ENCODE data around the gene DHDH.
"Not testable (repeated sequence)": the region's sequence is repeated elsewhere in the genome, so short reads cannot be mapped to it uniquely, and the experiment has no call there.

The DHDH gene

GRCh38 chr19:48933382-48933932 lies at the start of gene DHDH:
DHDH (plus strand) TSS chr19:48933699; CDS start chr19:48933722, 23 bp downstream.
- peak; percentile 78 for DNase-seq (ENCODE audit: low spot score)
- Mint-ChIP-seq H3K27ac (peak within 1 kb of the TSS; percentile 68), H3K4me3 (peak within 1 kb of the TSS; percentile 86), H3K4me1 (ENCODE audit: low read depth) (peaks cover 17% of the 10 kb centered on the region), H3K27me3 (ENCODE audit: low read depth) (peaks cover 7% of the 10 kb centered on the region), H3K36me3 (ENCODE audit: low read depth) (no peaks in the 10 kb centered on the region), H3K9me3 (no peaks in the 10 kb centered on the region)

- H3K9me3 Mint-ChIP-seq, result no peaks in the 10 kb centered on the region
- no peaks in the 10 kb centered on the region for H3K27me3 Mint-ChIP-seq (ENCODE audit: low read depth)
- no peak overlapping the region for H3K27ac Mint-ChIP-seq
- no peak overlapping the region for H3K4me3 Mint-ChIP-seq
- DNase-seq (ENCODE audit: low spot score), result no peak
- H3K4me1 Mint-ChIP-seq (ENCODE audit: low read depth), result peaks cover 1% of the 10 kb centered on the region
- peaks cover 3% of the 10 kb centered on the region for H3K36me3 Mint-ChIP-seq (ENCODE audit: low read depth)
Observed at GRCh38 chr19:48883726-48884125, 49.8 kb upstream of the DHDH start.

GRCh38 chr19:48887861-48888612 lies 45.5 kb upstream of the DHDH start:
- DNase-seq (ENCODE audit: low spot score), result no peak

GRCh38 chr19:48889496-48889895 lies 44.0 kb upstream of the DHDH start:
- not testable (repeated sequence) for DNase-seq (ENCODE audit: low spot score); H3K36me3 Mint-ChIP-seq (ENCODE audit: low read depth); H3K27ac Mint-ChIP-seq; H3K4me1 Mint-ChIP-seq (ENCODE audit: low read depth); H3K4me3 Mint-ChIP-seq; H3K9me3 Mint-ChIP-seq; H3K27me3 Mint-ChIP-seq (ENCODE audit: low read depth)

More at GRCh38 chr19:48887861-48888612, 45.5 kb upstream of the DHDH start:
- Mint-ChIP-seq H3K27me3 (ENCODE audit: low read depth) (peaks cover 3% of the 10 kb centered on the region), H3K4me1 (ENCODE audit: low read depth) (peaks cover 4% of the 10 kb centered on the region), H3K36me3 (ENCODE audit: low read depth) (no peaks in the 10 kb centered on the region), H3K9me3 (no peaks in the 10 kb centered on the region), H3K4me3 (no peak overlapping the region), H3K27ac (no peak overlapping the region)

GRCh38 chr19:48890551-48890950 lies 42.9 kb upstream of the DHDH start:
- H3K4me3 Mint-ChIP-seq, result no peak overlapping the region
- DNase-seq (ENCODE audit: low spot score), result no peak
- H3K27ac Mint-ChIP-seq, result no peak overlapping the region
- H3K27me3 Mint-ChIP-seq (ENCODE audit: low read depth), result peaks cover 14% of the 10 kb centered on the region
- H3K4me1 Mint-ChIP-seq (ENCODE audit: low read depth), result peaks cover 7% of the 10 kb centered on the region
- no peaks in the 10 kb centered on the region for H3K9me3 Mint-ChIP-seq
- peaks cover 3% of the 10 kb centered on the region for H3K36me3 Mint-ChIP-seq (ENCODE audit: low read depth)

- Mint-ChIP-seq H3K27me3 (ENCODE audit: low read depth) (peaks cover 19% of the 10 kb centered on the region), H3K4me3 (no peak overlapping the region), H3K27ac (no peak overlapping the region), H3K36me3 (ENCODE audit: low read depth) (peaks cover 6% of the 10 kb centered on the region), H3K9me3 (no peaks in the 10 kb centered on the region), H3K4me1 (ENCODE audit: low read depth) (peaks cover 16% of the 10 kb centered on the region)
- no peak for DNase-seq (ENCODE audit: low spot score)
Observed at GRCh38 chr19:48895226-48895625, 38.3 kb upstream of the DHDH start.

GRCh38 chr19:48896191-48896720 lies 37.2 kb upstream of the DHDH start:
- H3K4me3 Mint-ChIP-seq, result peak overlapping the region; percentile 9
- H3K9me3 Mint-ChIP-seq, result no peaks in the 10 kb centered on the region
- H3K36me3 Mint-ChIP-seq (ENCODE audit: low read depth), result peaks cover 12% of the 10 kb centered on the region
- peaks cover 20% of the 10 kb centered on the region for H3K4me1 Mint-ChIP-seq (ENCODE audit: low read depth)
- DNase-seq (ENCODE audit: low spot score), result no peak
- peaks cover 19% of the 10 kb centered on the region for H3K27me3 Mint-ChIP-seq (ENCODE audit: low read depth)
- H3K27ac Mint-ChIP-seq, result no peak overlapping the region

- no peak overlapping the region for H3K27ac Mint-ChIP-seq
- no peaks in the 10 kb centered on the region for H3K9me3 Mint-ChIP-seq
- DNase-seq (ENCODE audit: low spot score), result no peak
- no peak overlapping the region for H3K4me3 Mint-ChIP-seq
- peaks cover 19% of the 10 kb centered on the region for H3K4me1 Mint-ChIP-seq (ENCODE audit: low read depth)
- peaks cover 17% of the 10 kb centered on the region for H3K36me3 Mint-ChIP-seq (ENCODE audit: low read depth)
- peaks cover 16% of the 10 kb centered on the region for H3K27me3 Mint-ChIP-seq (ENCODE audit: low read depth)
Observed at GRCh38 chr19:48897181-48897580, 36.3 kb upstream of the DHDH start.

- peak overlapping the region; percentile 66 for H3K4me3 Mint-ChIP-seq
- H3K27ac Mint-ChIP-seq, result peak overlapping the region; percentile 95
- H3K4me1 Mint-ChIP-seq (ENCODE audit: low read depth), result peaks cover 24% of the 10 kb centered on the region
- DNase-seq (ENCODE audit: low spot score); H3K9me3 Mint-ChIP-seq: not testable (repeated sequence)
- peaks cover 14% of the 10 kb centered on the region for H3K27me3 Mint-ChIP-seq (ENCODE audit: low read depth)
- H3K36me3 Mint-ChIP-seq (ENCODE audit: low read depth), result peaks cover 31% of the 10 kb centered on the region
Observed at GRCh38 chr19:48899386-48899749, 34.1 kb upstream of the DHDH start.

- no peaks in the 10 kb centered on the region for H3K9me3 Mint-ChIP-seq
- peak; percentile 99 for DNase-seq (ENCODE audit: low spot score)
- peak within 1 kb of the TSS; percentile 95 for H3K27ac Mint-ChIP-seq
- peaks cover 33% of the 10 kb centered on the region for H3K36me3 Mint-ChIP-seq (ENCODE audit: low read depth)
- peak within 1 kb of the TSS; percentile 96 for H3K4me3 Mint-ChIP-seq
- peaks cover 23% of the 10 kb centered on the region for H3K4me1 Mint-ChIP-seq (ENCODE audit: low read depth)
- H3K27me3 Mint-ChIP-seq (ENCODE audit: low read depth), result peaks cover 8% of the 10 kb centered on the region
Observed at GRCh38 chr19:48899781-48900476, 33.6 kb upstream of the DHDH start, which contains the start of gene NUCB1. NUCB1 (plus strand) TSS chr19:48900312; CDS start chr19:48900797, 485 bp downstream.

GRCh38 chr19:48900477-48901406 lies 32.8 kb upstream of the DHDH start:
- H3K4me3 Mint-ChIP-seq, result peak overlapping the region; percentile 96
- no peaks in the 10 kb centered on the region for H3K9me3 Mint-ChIP-seq
- peaks cover 3% of the 10 kb centered on the region for H3K27me3 Mint-ChIP-seq (ENCODE audit: low read depth)
- H3K36me3 Mint-ChIP-seq (ENCODE audit: low read depth), result peaks cover 40% of the 10 kb centered on the region
- H3K27ac Mint-ChIP-seq, result peak overlapping the region; percentile 95
- peak; percentile 9 for DNase-seq (ENCODE audit: low spot score)
- H3K4me1 Mint-ChIP-seq (ENCODE audit: low read depth), result peaks cover 22% of the 10 kb centered on the region

- peaks cover 47% of the 10 kb centered on the region for H3K36me3 Mint-ChIP-seq (ENCODE audit: low read depth)
- peak overlapping the region; percentile 40 for H3K4me3 Mint-ChIP-seq
Observed at GRCh38 chr19:48902291-48902690, 31.2 kb upstream of the DHDH start.

GRCh38 chr19:48903788-48904187 lies 29.7 kb upstream of the DHDH start:
- peaks cover 54% of the 10 kb centered on the region for H3K36me3 Mint-ChIP-seq (ENCODE audit: low read depth)
- peaks cover 18% of the 10 kb centered on the region for H3K4me1 Mint-ChIP-seq (ENCODE audit: low read depth)
- DNase-seq (ENCODE audit: low spot score); H3K4me3 Mint-ChIP-seq; H3K27me3 Mint-ChIP-seq (ENCODE audit: low read depth); H3K27ac Mint-ChIP-seq; H3K9me3 Mint-ChIP-seq: not testable (repeated sequence)

More at GRCh38 chr19:48902291-48902690, 31.2 kb upstream of the DHDH start:
- peaks cover 18% of the 10 kb centered on the region for H3K4me1 Mint-ChIP-seq (ENCODE audit: low read depth)
- H3K27ac Mint-ChIP-seq; H3K9me3 Mint-ChIP-seq; DNase-seq (ENCODE audit: low spot score); H3K27me3 Mint-ChIP-seq (ENCODE audit: low read depth): not testable (repeated sequence)

All from T-helper 2 cell treated with Interferon-gamma antibody and Interleukin-4, amounts not matched to agents 5 μg/mL and 100 μg/mL, for 36 hours (primary cell).